Measurements from ENCODE around the gene SCARB1. TPM values are rescaled to one million over a fixed set of nuclear protein-coding genes. Genes with fewer than 3 reads are reported as not detected.

SCARB1 gene
- total RNA-seq, 1 experiment from 2014 or later = 107 TPM

- in situ Hi-C loops (cut with HindIII; ENCODE audit: low sequenced_read_pairs) = no loop called here
- DNase-seq (ENCODE audit: low spot score) = no peak
Measured at GRCh38 chr12:124768452-124769162, 95.1 kb downstream of the SCARB1 start.

- in situ Hi-C loops (cut with HindIII; ENCODE audit: low sequenced_read_pairs) = no loop called here
- DNase-seq (ENCODE audit: low spot score) = peak; percentile 76
Measured at GRCh38 chr12:124767066-124767821, 96.4 kb downstream of the SCARB1 start.

GRCh38 chr12:124766727-124767065, 97.0 kb downstream of the SCARB1 start:
- DNase-seq (ENCODE audit: low spot score) = no peak
- in situ Hi-C loops (cut with HindIII; ENCODE audit: low sequenced_read_pairs) = no loop called here

GRCh38 chr12:124765581-124766489, 97.8 kb downstream of the SCARB1 start:
- in situ Hi-C loops (cut with HindIII; ENCODE audit: low sequenced_read_pairs) = no loop called here
- peak; percentile 49 for DNase-seq (ENCODE audit: low spot score)

- DNase-seq (ENCODE audit: low spot score) = no peak
- in situ Hi-C loops (cut with HindIII; ENCODE audit: low sequenced_read_pairs) = no loop called here
Measured at GRCh38 chr12:124764870-124765580, 98.6 kb downstream of the SCARB1 start.

- in situ Hi-C loops (cut with HindIII; ENCODE audit: low sequenced_read_pairs) = no loop called here
- DNase-seq (ENCODE audit: low spot score) = no peak
Measured at GRCh38 chr12:124764451-124764850, 99.2 kb downstream of the SCARB1 start.

- no peak for DNase-seq (ENCODE audit: low spot score)
- in situ Hi-C loops (cut with HindIII; ENCODE audit: low sequenced_read_pairs) = no loop called here
Measured at GRCh38 chr12:124763594-124763979, 100.1 kb downstream of the SCARB1 start.

- no peak for DNase-seq (ENCODE audit: low spot score)
Measured at GRCh38 chr12:124762791-124763593, 100.7 kb downstream of the SCARB1 start.

GRCh38 chr12:124762384-124762783, 101.3 kb downstream of the SCARB1 start:
- in situ Hi-C loops (cut with HindIII; ENCODE audit: low sequenced_read_pairs) = no loop called here
- DNase-seq (ENCODE audit: low spot score) = no peak

More at GRCh38 chr12:124762791-124763593, 100.7 kb downstream of the SCARB1 start:
- in situ Hi-C loops (cut with HindIII; ENCODE audit: low sequenced_read_pairs) = no loop called here

GRCh38 chr12:124761871-124762270, 101.8 kb downstream of the SCARB1 start:
- no peak for DNase-seq (ENCODE audit: low spot score)

GRCh38 chr12:124761056-124761455, 102.6 kb downstream of the SCARB1 start:
- in situ Hi-C loops (cut with HindIII; ENCODE audit: low sequenced_read_pairs) = no loop called here
- no peak for DNase-seq (ENCODE audit: low spot score)

More at GRCh38 chr12:124761871-124762270, 101.8 kb downstream of the SCARB1 start:
- in situ Hi-C loops (cut with HindIII; ENCODE audit: low sequenced_read_pairs) = no loop called here

- in situ Hi-C loops (cut with HindIII; ENCODE audit: low sequenced_read_pairs) = no loop called here
Measured at GRCh38 chr12:124760560-124760959, 103.1 kb downstream of the SCARB1 start.

GRCh38 chr12:124759841-124760503, 103.7 kb downstream of the SCARB1 start:
- in situ Hi-C loops (cut with HindIII; ENCODE audit: low sequenced_read_pairs) = loop anchor here (10.0 kb wide), 1 partner anchor 155 kb away; no protein-coding TSS in a partner anchor
- no peak for DNase-seq (ENCODE audit: low spot score)

More at GRCh38 chr12:124760560-124760959, 103.1 kb downstream of the SCARB1 start:
- DNase-seq (ENCODE audit: low spot score) = no peak

GRCh38 chr12:124758266-124759220, 105.1 kb downstream of the SCARB1 start:
- peak; percentile 86 for DNase-seq (ENCODE audit: low spot score)
- in situ Hi-C loops (cut with HindIII; ENCODE audit: low sequenced_read_pairs) = loop anchor here (10.0 kb wide), 1 partner anchor 154 kb away; no protein-coding TSS in a partner anchor

- in situ Hi-C loops (cut with HindIII; ENCODE audit: low sequenced_read_pairs) = loop anchor here (10.0 kb wide), 1 partner anchor 153 kb away; no protein-coding TSS in a partner anchor
- no peak for DNase-seq (ENCODE audit: low spot score)
Measured at GRCh38 chr12:124757329-124757728, 106.3 kb downstream of the SCARB1 start.

- in situ Hi-C loops (cut with HindIII; ENCODE audit: low sequenced_read_pairs) = loop anchor here (10.0 kb wide), 1 partner anchor 152 kb away; no protein-coding TSS in a partner anchor
- DNase-seq (ENCODE audit: low spot score) = no peak
Measured at GRCh38 chr12:124756760-124757159, 106.9 kb downstream of the SCARB1 start.
